ENCODE data around the gene ANKLE2. TPM values are rescaled to one million over a fixed set of nuclear protein-coding genes. Genes with fewer than 3 reads are reported as not detected.

ANKLE2 gene
- total and polyA plus RNA-seq, 2 of the 8 experiments (the other 6 are each of a cell fraction or from before 2014, with no cell fraction given), result 41.0 to 64.9 TPM

- Histone ChIP-seq H2BK15ac (ENCODE audit: low read length) (no peak overlapping the region), H3K56ac (replicated peaks; ENCODE audit: insufficient read length, low read depth, low read length) (no peak overlapping the region), H2AK5ac (ENCODE audit: low read depth, low read length) (no peak overlapping the region), H3K79me1 (ENCODE audit: low read depth, low read length) (peaks cover 5% of the 10 kb centered on the region; the same call in 1 of the 2 replicates), H3K4me1 (replicated peaks in 1 of 4; ENCODE audit: control insufficient read depth in 3 of 4, insufficient read depth in 4 of 4, low read length in 3 of 4) (no peaks in the 10 kb centered on the region), H2BK12ac (ENCODE audit: low read depth, low read length) (no peak overlapping the region), H4K91ac (replicated peaks; ENCODE audit: insufficient read length, low read length) (no peak overlapping the region), H2BK20ac (ENCODE audit: low read length) (no peak overlapping the region), H3K4ac (replicated peaks; ENCODE audit: insufficient read length, low read depth, low read length) (no peak overlapping the region), H3K4me2 (ENCODE audit: insufficient read depth in 1 of 2, low read depth in 2 of 2, low read length in 2 of 2) (no peak overlapping the region), H3K27ac (ENCODE audit: low read depth, low read length) (no peak overlapping the region), H3K27me3 (replicated peaks in 1 of 4; ENCODE audit: control insufficient read depth in 3 of 4, extremely low read depth in 1 of 4, insufficient read depth in 3 of 4, low read length in 3 of 4) (no peaks in the 10 kb centered on the region), H3K18ac (ENCODE audit: extremely low read depth, low read length) (no peak overlapping the region), H2BK120ac (replicated peaks; ENCODE audit: low read depth, low read length) (no peak overlapping the region), H3K9ac (replicated peaks in 1 of 4; ENCODE audit: extremely low read depth in 1 of 4, low read depth in 3 of 4, low read length in 3 of 4) (no peak overlapping the region; a peak in 1 of 7 replicates), H2BK5ac (ENCODE audit: low read depth, low read length) (no peak overlapping the region), H3K14ac (ENCODE audit: insufficient read length) (no peak overlapping the region), H3K36me3 (ENCODE audit: control insufficient read depth in 2 of 4, insufficient read depth in 4 of 4, low read length in 3 of 4) (peaks cover 16 to 41% (median 31%) of the 10 kb centered on the region in 4 experiments), H3K4me3 (ENCODE audit: extremely low read depth in 1 of 4, insufficient read depth in 2 of 4, low read depth in 3 of 4, low read length in 4 of 4) (no peak overlapping the region), H3K23me2 (ENCODE audit: low read depth, low read length) (no peaks in the 10 kb centered on the region), H4K20me1 (replicated peaks in 1 of 2; ENCODE audit: control insufficient read depth in 1 of 2, insufficient read depth in 2 of 2, low read length in 2 of 2) (peaks cover 3 to 18% of the 10 kb centered on the region in 2 experiments), H4K5ac (ENCODE audit: insufficient read length, low read depth, low read length) (no peak overlapping the region), H3K9me3 (ENCODE audit: insufficient read depth in 2 of 2, low read depth in 1 of 2, low read length in 1 of 2) (no peaks in the 10 kb centered on the region), H4K8ac (ENCODE audit: extremely low read depth, insufficient read depth, low read length) (no peak overlapping the region), H2AFZ (ENCODE audit: low read length) (no peak overlapping the region), H3K23ac (ENCODE audit: insufficient read length) (no peak overlapping the region), H3K79me2 (ENCODE audit: control insufficient read depth in 1 of 2, insufficient read depth in 2 of 2, low read length in 2 of 2) (peaks cover 2 to 47% of the 10 kb centered on the region in 2 experiments)
- ChIA-PET POLR2A (ENCODE audit: partially characterized antibody) (interaction anchor here (0.6 to 1.6 kb wide), 6 partner anchors 10 to 213 kb away, joined by 3 to 5 read pairs (median 4); no protein-coding TSS in a partner anchor), CTCF (ENCODE audit: partially characterized antibody) (interaction anchor here (0.7 to 3.2 kb wide), 6 partner anchors 10 to 145 kb away, joined by 3 to 9 read pairs (median 3); no protein-coding TSS in a partner anchor)
- DNase-seq (ENCODE audit: low read depth in 1 of 2, low spot score in 2 of 2), result no peak
- FAIRE-seq, result no peak
- 87% methylated on average over 14 of the region's 14 CpGs; no CpG with 5 or more reads in 1 of the 2 experiments for WGBS, 2 experiments (ENCODE audit: extremely low coverage in 1 of 2, insufficient coverage in 1 of 2, insufficient read length in 1 of 2, insufficient replicate concordance in 2 of 2, low coverage in 1 of 2, low lambda C conversion rate in 2 of 2, missing lambda C conversion rate in 1 of 2)
- TF ChIP-seq CTBP2 (IDR thresholded peaks at IDR 0.05; ENCODE audit: borderline replicate concordance, insufficient read depth, insufficient read length, low read length) (no peak), SP2 (IDR thresholded peaks at IDR 0.05; ENCODE audit: low read length) (no peak), ATF3 (IDR thresholded peaks at IDR 0.05; ENCODE audit: insufficient read depth, low read depth, low read length) (no peak), CTCF (IDR thresholded peaks at IDR 0.05; ENCODE audit: control extremely low read depth in 1 of 3, insufficient read depth in 1 of 3, low read depth in 1 of 3, low read length in 3 of 3) (peak in 1 of 3 experiments; percentile 2; a peak in 1 of 4 replicates)
Measured at GRCh38 chr12:132754160-132754932, 7.3 kb downstream of the ANKLE2 start.

All from H1 (cell line).